HepG2 (cell line): Measurements from ENCODE around the gene CACNG4. TPM values are rescaled to one million over a fixed set of nuclear protein-coding genes. Genes with fewer than 3 reads are reported as not detected.

Source experiments
- ARID2 ChIP-seq: sonication (generic); formaldehyde crosslinking; IDR thresholded peaks from 2 replicates; pipeline ENCODE4 v1.8.1; 2022; ENCODE audit warnings: mild to moderate bottlenecking, missing genetic modification reagents, borderline replicate concordance
- CTCF ChIP-seq: sonication (generic); formaldehyde crosslinking; IDR thresholded peaks from 2 replicates; pipeline ENCODE4 v1.5.0; 2020; ENCODE audit warnings: mild to moderate bottlenecking, missing genetic modification reagents, moderate library complexity
- DZIP1 ChIP-seq: sonication (generic); formaldehyde crosslinking; IDR thresholded peaks from 2 replicates; pipeline ENCODE4 v1.5.0; 2020; ENCODE audit warnings: mild to moderate bottlenecking, missing genetic modification reagents
- MIER2 ChIP-seq: IDR thresholded peaks from 2 replicates; pipeline ENCODE4 v1.6.1; 2016; ENCODE audit warnings: missing biosample characterization, missing genetic modification reagents
- MXD4 ChIP-seq: IDR thresholded peaks from 2 replicates; pipeline ENCODE4 v1.6.1; 2016; ENCODE audit warnings: mild to moderate bottlenecking, missing biosample characterization, missing genetic modification reagents
- PHF5A ChIP-seq: IDR thresholded peaks from one replicate; pipeline ENCODE4 v1.6.1; 2018; ENCODE audit warnings: low read depth, missing genetic modification reagents; ENCODE audit not compliant: unreplicated experiment
- REST ChIP-seq, 2 experiments: IDR thresholded peaks; 2 replicates each; pipeline ENCODE4 v1.6.1; 2011 to 2012; ENCODE audit warnings: low read length in 2 of 2, borderline replicate concordance in 1 of 2, low read depth in 1 of 2, mild to moderate bottlenecking in 1 of 2, moderate library complexity in 1 of 2
- RFXANK ChIP-seq: IDR thresholded peaks from 2 replicates; pipeline ENCODE4 v1.6.1; 2016
- RNF2 ChIP-seq: fragments of 450-650 bp; conservative IDR thresholded peaks from 2 replicates; pipeline ENCODE4 v1.6.1; 2016; ENCODE audit warnings: low read depth
- TFE3 ChIP-seq: IDR thresholded peaks from 2 replicates; pipeline ENCODE4 v1.6.1; 2016
- ZFP41 ChIP-seq: sonication (generic); formaldehyde crosslinking; IDR thresholded peaks from 2 replicates; pipeline ENCODE4 v1.4.0; 2020; ENCODE audit warnings: mild to moderate bottlenecking, missing genetic modification reagents, borderline replicate concordance
- ZNF136 ChIP-seq: sonication (generic); formaldehyde crosslinking; IDR thresholded peaks from 2 replicates; pipeline ENCODE4 v1.8.1; 2022; ENCODE audit warnings: low read depth, mild to moderate bottlenecking, moderate library complexity, missing genetic modification reagents
- ZNF609 ChIP-seq: sonication (generic); formaldehyde crosslinking; IDR thresholded peaks from 2 replicates; pipeline ENCODE4 v1.4.0; 2020; ENCODE audit warnings: mild to moderate bottlenecking, missing genetic modification reagents, borderline replicate concordance
- polyA plus RNA-seq, 8 experiments: library from polyadenylated mRNA; depleted of rRNA in 3 of 8; stranded (reverse) in 7 of 8; unstranded in 1 of 8; fragments of >200 nt; fragmentation: Illumina TruSeq in 4 of 8; extraction: Trizol in 4 of 8; gene quantifications; 2 replicates each; pipeline versions ENCODE4 v1.2.1 to v1.2.3, GENCODE V29; 2011 to 2016; ENCODE audit warnings: low read depth in 4 of 8, missing spikeins in 1 of 8, mixed read lengths in 1 of 8; ENCODE audit not compliant: insufficient read depth in 1 of 8
- total RNA-seq, 5 experiments: library from RNA; depleted of rRNA; stranded (reverse); fragments of >200 nt; fragmentation: Illumina TruSeq; extraction: Trizol; gene quantifications; 2 replicates each; pipeline ENCODE4 v1.2.3, GENCODE V29; 2016; ENCODE audit warnings: low read depth in 1 of 5

CACNG4 gene
- total and polyA plus RNA-seq, 2 of the 13 experiments (the other 11 are each of a cell fraction or from before 2014, with no cell fraction given), result 0.09 TPM

- TF ChIP-seq ZNF609 (CRISPR knock-in tag) (no peak), ZNF136 (no peak), PHF5A (CRISPR knock-in tag) (peak; percentile 86), DZIP1 (CRISPR knock-in tag) (no peak), TFE3 (CRISPR knock-in tag) (no peak), MXD4 (no peak), CTCF (CRISPR knock-in tag) (no peak), MIER2 (CRISPR knock-in tag) (no peak), ARID2 (CRISPR knock-in tag) (no peak), RFXANK (CRISPR knock-in tag) (no peak), ZFP41 (CRISPR knock-in tag) (no peak), RNF2 (no peak), REST (IDR thresholded peaks at IDR 0.05; ENCODE audit: borderline replicate concordance in 1 of 2, low read depth in 1 of 2, low read length in 2 of 2) (no peak)
Observed at GRCh38 chr17:67076290-67076689, 111.8 kb downstream of the CACNG4 start (continued).
